Activated naive CD8-positive, alpha-beta T cell treated with anti-CD3 and anti-CD28 coated beads, Interleukin-2, amount 10 ng/mL, durations not matched to agents 7 days and 5 days (primary cell): ENCODE data around the gene CRELD1. TPM values are rescaled to one million over a fixed set of nuclear protein-coding genes. Genes with fewer than 3 reads are reported as not detected.

Experiments used
- ATAC-seq: fragments of 150-1000 bp; cut with Tn5 transposase; one replicate; pipeline ENCODE4 v1.10.0; 2021; ENCODE audit warnings: low read depth, moderate library complexity
- POLR2A ChIA-PET: fragments of 350-600 bp; sonication (Branson Sonifier 250); formaldehyde crosslinking; loops from one replicate; lab custom pipeline; 2021; ENCODE audit warnings: antibody characterized with exemption; lab: Charles Lee
- DNase-seq: peaks from one replicate; pipeline ENCODE4 v3.0.0; 2021
- H3K27ac Mint-ChIP-seq: one replicate; pipeline ENCODE4 v1.8.0; 2022; ENCODE audit warnings: mild to moderate bottlenecking, mixed read lengths
- H3K27me3 Mint-ChIP-seq: one replicate; pipeline ENCODE4 v1.8.0; 2022; ENCODE audit warnings: mild to moderate bottlenecking, moderate library complexity, mixed read lengths
- H3K36me3 Mint-ChIP-seq: one replicate; pipeline ENCODE4 v1.8.0; 2021; ENCODE audit warnings: mild to moderate bottlenecking, mixed read lengths
- H3K4me1 Mint-ChIP-seq: one replicate; pipeline ENCODE4 v1.8.0; 2021; ENCODE audit warnings: mixed read lengths
- H3K4me3 Mint-ChIP-seq: one replicate; pipeline ENCODE4 v1.8.0; 2022; ENCODE audit warnings: mild to moderate bottlenecking, moderate library complexity, mixed read lengths
- H3K9me3 Mint-ChIP-seq: one replicate; pipeline ENCODE4 v1.8.0; 2021; ENCODE audit warnings: mixed read lengths
- total RNA-seq, 2 experiments: library from RNA; stranded (reverse); gene quantifications; one replicate each; pipeline ENCODE4 v1.2.3, GENCODE V29; 2021

Gene CRELD1
- total RNA-seq, 2 experiments from 2014 or later, result 26.2 to 29.3 TPM

DNA sequence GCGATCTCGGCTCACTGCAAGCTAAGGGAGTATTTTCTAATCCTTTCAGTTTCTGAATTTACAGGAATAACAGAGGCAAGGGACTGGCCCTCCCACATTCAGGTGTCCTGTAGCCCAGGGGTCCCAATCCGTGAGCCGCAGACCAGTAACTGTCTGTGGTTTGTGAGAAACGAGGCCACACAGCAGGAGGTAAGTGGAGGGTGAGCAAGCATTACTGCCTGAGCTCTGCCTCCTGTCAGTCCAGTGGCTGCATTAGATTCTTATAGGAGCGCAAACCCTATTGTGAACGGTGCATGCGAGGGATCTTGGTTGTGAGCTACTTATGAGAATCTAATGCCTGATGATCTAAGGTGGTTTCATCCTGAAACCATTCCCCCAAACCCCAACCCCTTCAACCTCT, 21.8 kb upstream of the CRELD1 start:
- H3K9me3 Mint-ChIP-seq, result no peaks in the 10 kb centered on the region
- no peak overlapping the region for H3K27ac Mint-ChIP-seq
- peaks cover 13% of the 10 kb centered on the region for H3K27me3 Mint-ChIP-seq
- DNase-seq (no peak), ATAC-seq (no peak)
- no peak overlapping the region for H3K4me3 Mint-ChIP-seq
- POLR2A ChIA-PET, result interaction anchor here (0.8 to 2.2 kb wide), 5 partner anchors 13 to 31 kb away, joined by 3 to 5 read pairs (median 3); partner anchors contain the start of gene JAGN1
- peaks cover 2% of the 10 kb centered on the region for H3K36me3 Mint-ChIP-seq
- H3K4me1 Mint-ChIP-seq, result peaks cover 15% of the 10 kb centered on the region

DNA sequence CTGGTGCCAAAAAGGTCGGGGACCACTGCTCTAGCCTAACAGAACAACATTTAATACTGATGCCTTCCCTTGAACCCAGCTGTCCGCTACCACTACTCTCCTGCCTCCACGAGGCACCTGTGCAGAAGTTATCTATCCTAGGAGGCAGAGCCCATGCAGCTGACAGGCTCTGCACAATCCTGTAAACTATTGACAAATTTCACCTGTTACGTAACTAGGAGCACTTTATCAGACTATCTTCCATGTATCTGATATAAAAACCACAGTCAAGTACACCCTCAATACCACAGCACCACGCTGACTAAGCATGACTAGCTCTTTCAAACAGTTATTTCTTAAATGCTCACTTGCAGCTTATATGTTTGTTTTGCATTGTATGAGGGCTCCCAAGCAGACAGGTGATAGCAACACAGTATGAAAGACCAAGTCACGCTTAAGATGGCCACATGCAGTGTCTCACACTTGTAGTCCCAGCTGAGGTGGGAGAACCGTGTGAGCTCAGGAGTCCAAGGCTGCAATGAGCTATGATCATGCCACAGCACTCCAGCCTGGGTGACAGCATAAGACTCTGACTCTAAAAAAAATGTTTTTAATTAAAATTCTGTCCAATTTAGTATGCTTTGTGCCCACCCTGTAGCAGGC, 21.2 kb upstream of the CRELD1 start:
- POLR2A ChIA-PET, result interaction anchor here (0.8 to 1.1 kb wide), 4 partner anchors 12 to 30 kb away, joined by 3 read pairs; no protein-coding TSS in a partner anchor
- Mint-ChIP-seq H3K4me3 (no peak overlapping the region), H3K27me3 (peaks cover 13% of the 10 kb centered on the region), H3K36me3 (peaks cover 2% of the 10 kb centered on the region), H3K4me1 (peaks cover 15% of the 10 kb centered on the region), H3K27ac (no peak overlapping the region), H3K9me3 (no peaks in the 10 kb centered on the region)
- no peak for ATAC-seq
- no peak for DNase-seq

DNA sequence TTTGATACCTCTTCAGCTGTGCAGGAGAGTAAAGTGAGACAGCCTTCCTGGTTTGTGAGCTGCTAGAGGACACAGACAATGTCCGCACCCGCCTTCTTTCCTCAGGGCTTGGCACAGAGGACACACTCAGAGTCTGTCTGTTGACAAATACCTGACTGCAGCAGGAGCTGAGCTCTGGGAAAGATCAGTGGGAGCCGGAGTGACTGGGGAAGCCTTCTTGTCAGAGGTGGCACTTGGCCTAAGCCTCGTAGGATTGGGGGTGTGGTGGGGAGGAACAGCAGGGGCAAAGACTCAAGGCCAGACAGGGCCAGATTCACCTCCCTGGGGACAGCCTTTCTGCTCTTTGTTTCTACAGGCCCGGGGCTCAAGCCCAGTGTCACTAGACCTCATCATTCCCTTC, 20.0 kb upstream of the CRELD1 start:
- Mint-ChIP-seq H3K27ac (no peak overlapping the region), H3K4me3 (no peak overlapping the region), H3K4me1 (peaks cover 15% of the 10 kb centered on the region), H3K9me3 (no peaks in the 10 kb centered on the region), H3K36me3 (peaks cover 2% of the 10 kb centered on the region), H3K27me3 (peaks cover 13% of the 10 kb centered on the region)
- POLR2A ChIA-PET, result interaction anchor here (0.8 to 3.0 kb wide), 3 partner anchors 11 to 23 kb away, joined by 3 to 16 read pairs (median 5); partner anchors contain the start of genes CRELD1 and JAGN1
- no peak for ATAC-seq
- no peak for DNase-seq

DNA sequence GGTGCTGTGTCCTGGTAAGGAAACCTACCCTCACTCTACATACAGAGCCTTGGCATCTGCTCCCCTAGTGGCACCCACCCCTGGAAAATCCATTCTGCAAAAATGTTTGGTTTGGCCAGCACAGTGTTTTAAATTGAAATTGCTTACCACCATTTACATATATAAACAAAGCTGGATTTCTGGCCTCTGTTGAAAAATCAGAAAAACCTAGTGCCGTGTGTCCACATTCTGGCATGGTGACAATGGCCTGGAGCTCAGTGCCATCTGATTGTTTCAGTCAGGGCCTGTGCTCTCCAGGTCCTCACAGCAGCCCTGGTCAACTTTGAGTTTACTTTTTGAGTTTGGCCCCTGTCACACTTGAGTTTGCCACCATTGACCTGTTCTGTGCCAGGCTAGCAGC, 19.6 kb upstream of the CRELD1 start:
- POLR2A ChIA-PET, result interaction anchor here (1.6 to 3.0 kb wide), 2 partner anchors 19 to 23 kb away, joined by 5 to 16 read pairs; partner anchors contain the start of genes CRELD1 and JAGN1
- H3K4me1 Mint-ChIP-seq, result peaks cover 16% of the 10 kb centered on the region
- no peak overlapping the region for H3K4me3 Mint-ChIP-seq
- no peak overlapping the region for H3K27ac Mint-ChIP-seq
- H3K27me3 Mint-ChIP-seq, result peaks cover 13% of the 10 kb centered on the region
- H3K9me3 Mint-ChIP-seq, result no peaks in the 10 kb centered on the region
- H3K36me3 Mint-ChIP-seq, result peaks cover 2% of the 10 kb centered on the region
- DNase-seq, result no peak
- ATAC-seq, result no peak

DNA sequence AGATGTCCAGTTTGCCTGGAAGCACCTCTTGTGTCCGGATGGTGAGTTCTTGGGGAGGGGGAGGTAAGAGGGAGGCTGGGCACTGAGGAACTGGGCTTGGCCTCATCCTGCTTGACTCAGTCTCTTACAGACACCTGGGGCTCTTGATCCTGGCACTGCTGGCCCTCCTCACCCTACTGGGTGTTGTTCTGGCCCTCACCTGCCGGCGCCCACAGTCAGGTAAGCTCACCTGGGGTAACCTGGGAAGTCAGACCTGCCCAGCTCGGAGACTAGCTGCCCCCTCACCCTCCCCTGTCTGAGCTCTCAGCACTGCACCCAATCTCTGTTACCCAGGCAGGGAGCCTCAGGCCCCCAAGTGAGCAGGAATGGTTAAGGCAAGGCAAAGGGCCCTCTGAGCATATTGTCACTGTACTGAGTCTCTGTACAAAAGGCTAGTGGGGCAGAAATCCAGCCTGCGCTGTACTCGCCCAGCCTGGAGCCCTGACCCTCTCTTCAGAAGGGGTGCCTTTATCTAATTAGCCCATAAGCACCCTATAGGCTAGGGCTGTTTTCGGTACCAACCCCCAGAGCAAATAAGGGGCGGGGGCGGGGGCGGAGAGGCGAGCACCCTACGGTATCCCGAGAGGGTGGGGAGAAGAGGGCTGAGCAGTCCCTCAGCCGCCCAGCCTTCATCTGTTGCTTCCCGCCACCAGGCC, 18.9 kb upstream of the CRELD1 start:
- H3K4me1 Mint-ChIP-seq, result peaks cover 14% of the 10 kb centered on the region
- H3K36me3 Mint-ChIP-seq, result peaks cover 2% of the 10 kb centered on the region
- H3K27me3 Mint-ChIP-seq, result peaks cover 13% of the 10 kb centered on the region
- DNase-seq (no peak), ATAC-seq (no peak)
- H3K4me3 Mint-ChIP-seq, result peak overlapping the region; percentile 48
- POLR2A ChIA-PET, result interaction anchor here (1.6 to 3.0 kb wide), 2 partner anchors 18 to 24 kb away, joined by 5 to 16 read pairs; partner anchors contain the start of genes CRELD1 and JAGN1
- no peaks in the 10 kb centered on the region for H3K9me3 Mint-ChIP-seq
- no peak overlapping the region for H3K27ac Mint-ChIP-seq

DNA sequence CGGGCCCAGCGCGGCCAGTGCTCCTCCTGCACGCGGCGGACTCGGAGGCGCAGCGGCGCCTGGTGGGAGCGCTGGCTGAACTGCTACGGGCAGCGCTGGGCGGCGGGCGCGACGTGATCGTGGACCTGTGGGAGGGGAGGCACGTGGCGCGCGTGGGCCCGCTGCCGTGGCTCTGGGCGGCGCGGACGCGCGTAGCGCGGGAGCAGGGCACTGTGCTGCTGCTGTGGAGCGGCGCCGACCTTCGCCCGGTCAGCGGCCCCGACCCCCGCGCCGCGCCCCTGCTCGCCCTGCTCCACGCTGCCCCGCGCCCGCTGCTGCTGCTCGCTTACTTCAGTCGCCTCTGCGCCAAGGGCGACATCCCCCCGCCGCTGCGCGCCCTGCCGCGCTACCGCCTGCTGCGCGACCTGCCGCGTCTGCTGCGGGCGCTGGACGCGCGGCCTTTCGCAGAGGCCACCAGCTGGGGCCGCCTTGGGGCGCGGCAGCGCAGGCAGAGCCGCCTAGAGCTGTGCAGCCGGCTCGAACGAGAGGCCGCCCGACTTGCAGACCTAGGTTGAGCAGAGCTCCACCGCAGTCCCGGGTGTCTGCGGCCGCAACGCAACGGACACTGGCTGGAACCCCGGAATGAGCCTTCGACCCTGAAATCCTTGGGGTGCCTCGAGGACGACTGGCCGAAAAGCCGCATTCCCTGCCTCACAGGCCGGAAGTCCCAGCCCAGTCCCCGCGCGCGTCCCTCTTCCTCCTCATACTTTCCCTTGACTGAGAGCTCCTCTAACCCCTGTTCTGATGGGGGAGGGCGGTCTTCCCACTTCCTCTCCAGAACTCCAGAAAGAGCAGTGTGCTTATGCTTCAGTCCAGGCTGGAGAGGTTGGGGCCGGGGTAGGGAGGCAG, 18.1 kb upstream of the CRELD1 start:
- DNase-seq (peak; percentile 60), ATAC-seq (peak; percentile 60)
- H3K4me1 Mint-ChIP-seq, result peaks cover 13% of the 10 kb centered on the region
- peak overlapping the region; percentile 56 for H3K27ac Mint-ChIP-seq
- H3K36me3 Mint-ChIP-seq, result peaks cover 2% of the 10 kb centered on the region
- no peaks in the 10 kb centered on the region for H3K9me3 Mint-ChIP-seq
- H3K27me3 Mint-ChIP-seq, result peaks cover 13% of the 10 kb centered on the region
- POLR2A ChIA-PET, result interaction anchor here (1.0 to 3.0 kb wide), 2 partner anchors 13 to 17 kb away, joined by 4 to 16 read pairs; partner anchors contain the start of genes CRELD1 and IL17RE
- H3K4me3 Mint-ChIP-seq, result peak overlapping the region; percentile 74

DNA sequence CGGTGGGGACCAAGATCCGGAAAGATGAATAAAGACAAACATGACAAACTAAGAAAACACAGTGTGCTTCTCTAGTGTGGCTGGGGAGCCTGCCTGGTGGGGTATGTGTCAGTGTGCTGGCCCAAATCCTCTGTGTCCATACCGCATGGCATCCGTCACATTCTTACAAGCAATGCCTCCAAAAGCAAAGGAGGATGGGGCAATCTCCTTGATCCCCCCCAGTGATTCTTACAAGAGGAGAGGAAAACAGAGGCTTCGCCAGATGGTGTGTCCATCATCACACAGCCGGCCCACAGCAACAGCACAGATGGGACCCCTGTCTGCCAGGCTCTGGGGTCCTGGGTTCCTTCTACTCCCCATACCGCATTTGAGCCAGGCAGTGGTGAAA, 17.3 kb upstream of the CRELD1 start:
- no peak for ATAC-seq
- Mint-ChIP-seq H3K27ac (no peak overlapping the region), H3K4me3 (peak overlapping the region; percentile 39)

DNA sequence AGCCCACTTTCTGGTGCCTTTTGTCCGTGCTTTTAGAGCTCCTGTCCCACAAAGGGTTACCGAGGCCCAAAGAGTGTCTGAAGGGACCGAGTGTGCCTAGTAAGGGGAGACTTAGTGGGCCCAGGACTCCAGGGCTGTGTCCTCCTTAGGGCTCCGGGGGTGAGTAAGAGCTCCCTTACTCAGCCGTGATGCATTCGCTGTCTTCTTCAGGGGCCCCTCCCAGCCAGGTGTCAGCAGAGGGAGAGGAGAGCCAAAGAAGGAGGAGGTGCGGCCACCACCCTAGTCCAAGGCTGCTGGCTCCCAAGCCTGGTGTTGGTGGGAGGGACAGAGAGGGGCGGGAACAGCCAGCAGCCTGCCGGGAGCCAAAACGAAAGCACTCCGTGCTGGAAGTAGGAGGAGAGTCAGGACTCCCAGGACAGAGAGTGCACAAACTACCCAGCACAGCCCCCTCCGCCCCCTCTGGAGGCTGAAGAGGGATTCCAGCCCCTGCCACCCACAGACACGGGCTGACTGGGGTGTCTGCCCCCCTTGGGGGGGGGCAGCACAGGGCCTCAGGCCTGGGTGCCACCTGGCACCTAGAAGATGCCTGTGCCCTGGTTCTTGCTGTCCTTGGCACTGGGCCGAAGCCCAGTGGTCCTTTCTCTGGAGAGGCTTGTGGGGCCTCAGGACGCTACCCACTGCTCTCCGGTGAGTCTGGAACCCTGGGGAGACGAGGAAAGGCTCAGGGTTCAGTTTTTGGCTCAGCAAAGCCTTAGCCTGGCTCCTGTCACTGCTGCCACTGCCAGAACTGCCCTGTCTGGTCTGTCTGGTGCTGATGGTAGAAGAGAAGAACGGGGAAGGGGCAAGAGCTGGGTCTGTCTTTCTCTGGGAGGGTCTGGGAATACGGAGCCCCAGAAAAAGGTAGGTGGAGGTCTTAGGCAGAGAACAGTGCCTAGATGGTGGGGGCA, 16.6 kb upstream of the CRELD1 start, which contains the start of gene IL17RC:
TSS of gene IL17RC (plus strand) at position 365 of the 947 bp plus-strand sequence. CDS start at position 583, 218 bp downstream.
- peaks cover 8% of the 10 kb centered on the region for H3K27me3 Mint-ChIP-seq
- ATAC-seq, result peak; percentile 35
- H3K9me3 Mint-ChIP-seq, result no peaks in the 10 kb centered on the region
- peak within 1 kb of the TSS; percentile 56 for H3K27ac Mint-ChIP-seq
- peaks cover 13% of the 10 kb centered on the region for H3K4me1 Mint-ChIP-seq
- POLR2A ChIA-PET, result interaction anchor here (1.1 to 3.0 kb wide), 3 partner anchors 15 to 22 kb away, joined by 3 to 16 read pairs (median 3); partner anchors contain the start of gene CRELD1
- peak; percentile 39 for DNase-seq
- peaks cover 2% of the 10 kb centered on the region for H3K36me3 Mint-ChIP-seq
- peak within 1 kb of the TSS; percentile 74 for H3K4me3 Mint-ChIP-seq

More for the DNA sequence above, 17.3 kb upstream of the CRELD1 start:
- Mint-ChIP-seq H3K9me3 (no peaks in the 10 kb centered on the region), H3K4me1 (peaks cover 13% of the 10 kb centered on the region), H3K36me3 (peaks cover 2% of the 10 kb centered on the region), H3K27me3 (peaks cover 11% of the 10 kb centered on the region)
- no peak for DNase-seq
- POLR2A ChIA-PET, result interaction anchor here (1.0 to 3.0 kb wide), 3 partner anchors 14 to 21 kb away, joined by 3 to 16 read pairs (median 4); partner anchors contain the start of genes CRELD1 and IL17RE

DNA sequence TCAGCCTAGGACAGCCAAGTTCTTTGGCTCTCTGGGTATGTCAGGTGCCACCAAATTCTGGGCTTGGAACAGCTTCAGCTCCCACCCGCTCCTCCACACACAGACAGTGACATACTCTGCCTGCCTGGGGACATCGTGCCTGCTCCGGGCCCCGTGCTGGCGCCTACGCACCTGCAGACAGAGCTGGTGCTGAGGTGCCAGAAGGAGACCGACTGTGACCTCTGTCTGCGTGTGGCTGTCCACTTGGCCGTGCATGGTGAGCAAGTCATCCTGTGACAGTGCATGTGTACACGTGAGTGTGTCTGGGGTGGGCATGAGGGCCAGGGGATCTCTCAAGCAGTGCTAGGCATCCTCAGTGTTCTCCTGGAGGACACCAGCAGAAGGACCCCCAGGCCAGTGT, 15.8 kb upstream of the CRELD1 start:
- ATAC-seq, result no peak
- POLR2A ChIA-PET, result interaction anchor here (1.1 kb wide), 1 partner anchor 16 kb away, joined by 3 read pairs; no protein-coding TSS in a partner anchor
- Mint-ChIP-seq H3K4me3 (no peak overlapping the region), H3K27me3 (peaks cover 4% of the 10 kb centered on the region), H3K36me3 (no peaks in the 10 kb centered on the region), H3K4me1 (peaks cover 6% of the 10 kb centered on the region), H3K9me3 (no peaks in the 10 kb centered on the region), H3K27ac (no peak overlapping the region)
- no peak for DNase-seq

DNA sequence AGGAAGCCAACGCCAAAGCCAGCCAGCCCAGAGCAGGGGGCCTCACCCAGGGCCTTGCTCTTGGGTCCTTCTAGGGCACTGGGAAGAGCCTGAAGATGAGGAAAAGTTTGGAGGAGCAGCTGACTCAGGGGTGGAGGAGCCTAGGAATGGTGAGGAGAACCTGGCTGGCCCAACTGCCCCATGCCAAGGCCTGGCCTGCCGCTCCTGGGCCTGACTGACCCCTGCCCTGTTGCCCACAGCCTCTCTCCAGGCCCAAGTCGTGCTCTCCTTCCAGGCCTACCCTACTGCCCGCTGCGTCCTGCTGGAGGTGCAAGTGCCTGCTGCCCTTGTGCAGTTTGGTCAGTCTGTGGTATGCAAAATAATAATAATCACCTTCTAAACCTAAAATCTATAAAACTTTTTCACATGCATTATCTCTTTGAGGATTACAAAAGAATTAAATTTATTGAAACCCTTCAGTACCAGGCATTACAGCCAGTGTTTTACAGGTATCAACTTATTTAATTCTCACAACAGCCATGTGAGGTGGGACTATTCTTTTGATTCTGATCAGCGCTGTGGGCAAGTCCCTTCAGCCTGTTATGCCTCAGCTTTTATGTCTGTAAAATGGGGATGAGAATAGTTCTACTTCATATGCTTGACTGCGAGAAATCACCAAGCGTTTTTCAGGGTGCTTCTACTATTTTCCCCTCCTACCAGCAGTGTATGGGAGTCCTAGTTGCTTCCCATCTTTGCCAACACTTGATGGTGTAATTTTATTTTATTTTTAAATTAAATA, 15.2 kb upstream of the CRELD1 start:
- peaks cover 5% of the 10 kb centered on the region for H3K4me1 Mint-ChIP-seq
- POLR2A ChIA-PET, result no interaction called here
- ATAC-seq (no peak), DNase-seq (no peak)
- no peak overlapping the region for H3K4me3 Mint-ChIP-seq
- H3K27me3 Mint-ChIP-seq, result peaks cover 4% of the 10 kb centered on the region
- H3K27ac Mint-ChIP-seq, result no peak overlapping the region
- no peaks in the 10 kb centered on the region for H3K36me3 Mint-ChIP-seq
- no peaks in the 10 kb centered on the region for H3K9me3 Mint-ChIP-seq

DNA sequence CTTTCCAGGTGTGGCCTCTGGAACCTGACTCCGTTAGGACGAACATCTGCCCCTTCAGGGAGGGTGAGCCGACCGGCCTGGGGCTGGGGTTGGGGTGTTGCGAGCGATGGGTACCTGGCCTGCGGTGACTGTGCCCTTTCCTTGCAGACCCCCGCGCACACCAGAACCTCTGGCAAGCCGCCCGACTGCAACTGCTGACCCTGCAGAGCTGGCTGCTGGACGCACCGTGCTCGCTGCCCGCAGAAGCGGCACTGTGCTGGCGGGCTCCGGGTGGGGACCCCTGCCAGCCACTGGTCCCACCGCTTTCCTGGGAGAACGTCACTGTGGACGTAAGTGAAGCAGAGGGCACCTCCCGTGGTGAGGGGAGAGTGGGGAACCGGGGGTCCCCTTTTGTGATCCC, 5.5 kb upstream of the CRELD1 start:
- no peaks in the 10 kb centered on the region for H3K36me3 Mint-ChIP-seq
- ATAC-seq (no peak), DNase-seq (no peak)
- peaks cover 8% of the 10 kb centered on the region for H3K4me1 Mint-ChIP-seq
- no peak overlapping the region for H3K4me3 Mint-ChIP-seq
- no peaks in the 10 kb centered on the region for H3K9me3 Mint-ChIP-seq
- H3K27ac Mint-ChIP-seq, result no peak overlapping the region
- POLR2A ChIA-PET, result no interaction called here
- H3K27me3 Mint-ChIP-seq, result peaks cover 2% of the 10 kb centered on the region
